DOHH2 (cell line): ENCODE measurements around the gene HDLBP.

Experiments used
- H3F3A ChIP-seq: fragments of 200-600 bp; sonication (generic), shearing (Covaris generic); 2 replicates; pipeline ENCODE4 v1.6.0; 2016; ENCODE audit warnings: antibody characterized with exemption, mild to moderate bottlenecking; ENCODE audit not compliant: control insufficient read depth, insufficient read depth
- H3K27ac ChIP-seq: fragments of 200-600 bp; sonication (generic); 2 replicates; pipeline ENCODE4 v1.5.1; 2014; ENCODE audit warnings: low read depth, mild to moderate bottlenecking, low read length, moderate library complexity
- H3K27me3 ChIP-seq: fragments of 200-600 bp; sonication (generic); 2 replicates; pipeline ENCODE4 v1.6.1; 2014; ENCODE audit warnings: mild to moderate bottlenecking, low read length, mixed read lengths; ENCODE audit not compliant: control insufficient read depth
- H3K36me3 ChIP-seq: fragments of 200-600 bp; sonication (generic); 2 replicates; pipeline ENCODE4 v1.6.1; 2014; ENCODE audit warnings: mild to moderate bottlenecking, low read length, moderate library complexity, mixed read lengths; ENCODE audit not compliant: control insufficient read depth
- H3K4me1 ChIP-seq: fragments of 200-600 bp; sonication (generic); 2 replicates; pipeline ENCODE4 v1.6.1; 2014; ENCODE audit warnings: mild to moderate bottlenecking, low read length, mixed read lengths; ENCODE audit not compliant: control insufficient read depth
- H3K4me2 ChIP-seq: fragments of 200-600 bp; sonication (generic); 2 replicates; pipeline ENCODE4 v1.6.0; 2014; ENCODE audit warnings: mild to moderate bottlenecking, low read length, moderate library complexity
- H3K4me3 ChIP-seq: fragments of 200-600 bp; sonication (generic); 2 replicates; pipeline ENCODE4 v1.5.1; 2014; ENCODE audit warnings: mild to moderate bottlenecking, low read length, mixed read lengths
- H3K79me2 ChIP-seq: fragments of 200-600 bp; sonication (generic); 2 replicates; pipeline ENCODE4 v1.6.1; 2014; ENCODE audit warnings: mild to moderate bottlenecking, low read length, mixed read lengths; ENCODE audit not compliant: control insufficient read depth
- H3K9me2 ChIP-seq: fragments of 200-600 bp; sonication (generic); replicated peaks from 2 replicates; pipeline ENCODE4 v1.6.1; 2014; ENCODE audit warnings: mild to moderate bottlenecking, low read length, mixed read lengths; ENCODE audit not compliant: control insufficient read depth
- H3K9me3 ChIP-seq: fragments of 200-600 bp; sonication (generic); 2 replicates; pipeline ENCODE4 v1.6.1; 2014; ENCODE audit warnings: antibody characterized with exemption, low read length, mixed read lengths; ENCODE audit not compliant: control insufficient read depth, insufficient read depth
- H4K20me1 ChIP-seq: fragments of 200-600 bp; sonication (generic); 2 replicates; pipeline ENCODE4 v1.6.0; 2014; ENCODE audit warnings: low read depth, mild to moderate bottlenecking, antibody characterized with exemption, low read length, moderate library complexity; ENCODE audit not compliant: control insufficient read depth, insufficient read depth
- CTCF ChIP-seq: fragments of 200-600 bp; sonication (generic); IDR thresholded peaks from one replicate; pipeline ENCODE4 v1.5.1; 2014; ENCODE audit warnings: antibody characterized with exemption, mild to moderate bottlenecking, low read depth, low read length; ENCODE audit not compliant: poor library complexity, severe bottlenecking
- EZH2phosphoT487 ChIP-seq: fragments of 200-600 bp; sonication (generic); IDR thresholded peaks from 2 replicates; pipeline ENCODE4 v1.6.1; 2017; ENCODE audit warnings: borderline replicate concordance, mild to moderate bottlenecking, antibody characterized with exemption, low read length, moderate library complexity, mixed read lengths

HDLBP gene

GRCh38 chr2:241257419-241258032 lies 57.9 kb downstream of the HDLBP start:
- no peaks in the 10 kb centered on the region for H3F3A ChIP-seq
- peaks cover 7% of the 10 kb centered on the region for H3K79me2 ChIP-seq

GRCh38 chr2:241256168-241256545 lies 59.3 kb downstream of the HDLBP start:
- H3K4me3 ChIP-seq, result no peak overlapping the region
- no peak overlapping the region for H3K27ac ChIP-seq
- H3K27me3 ChIP-seq, result no peaks in the 10 kb centered on the region
- TF ChIP-seq EZH2phosphoT487 (no peak), CTCF (no peak)
- peaks cover 7% of the 10 kb centered on the region for H3K79me2 ChIP-seq
- no peaks in the 10 kb centered on the region for H3K9me2 ChIP-seq
- H3K36me3 ChIP-seq, result peaks cover 87% of the 10 kb centered on the region
- H3K4me2 ChIP-seq, result no peak overlapping the region
- no peaks in the 10 kb centered on the region for H4K20me1 ChIP-seq
- no peaks in the 10 kb centered on the region for H3F3A ChIP-seq
- H3K4me1 ChIP-seq, result no peaks in the 10 kb centered on the region
- H3K9me3 ChIP-seq, result no peaks in the 10 kb centered on the region

More at GRCh38 chr2:241257419-241258032, 57.9 kb downstream of the HDLBP start:
- H3K4me2 ChIP-seq, result no peak overlapping the region
- no peaks in the 10 kb centered on the region for H3K27me3 ChIP-seq
- no peak overlapping the region for H3K4me3 ChIP-seq
- no peaks in the 10 kb centered on the region for H3K9me3 ChIP-seq
- H3K36me3 ChIP-seq, result peaks cover 91% of the 10 kb centered on the region
- TF ChIP-seq EZH2phosphoT487 (no peak), CTCF (no peak)
- H3K27ac ChIP-seq, result no peak overlapping the region
- no peaks in the 10 kb centered on the region for H4K20me1 ChIP-seq
- no peaks in the 10 kb centered on the region for H3K9me2 ChIP-seq
- no peaks in the 10 kb centered on the region for H3K4me1 ChIP-seq

- Histone ChIP-seq H3K4me3 (no peak overlapping the region), H3K4me1 (no peaks in the 10 kb centered on the region), H3F3A (no peaks in the 10 kb centered on the region), H3K9me2 (no peaks in the 10 kb centered on the region), H3K27ac (no peak overlapping the region), H3K4me2 (no peak overlapping the region), H3K9me3 (no peaks in the 10 kb centered on the region), H3K36me3 (peaks cover 87% of the 10 kb centered on the region), H3K27me3 (no peaks in the 10 kb centered on the region), H3K79me2 (peaks cover 7% of the 10 kb centered on the region), H4K20me1 (no peaks in the 10 kb centered on the region)
- TF ChIP-seq CTCF (no peak), EZH2phosphoT487 (no peak)
Measured at GRCh38 chr2:241255542-241256167, 59.8 kb downstream of the HDLBP start.
